NCI-H524 (cell line): Measurements from ENCODE around the gene GOLGA7B.

Experiments used
- DNase-seq, 2 experiments: peaks; one replicate each; lab custom pipeline; 2025; lab: John Stamatoyannopoulos, UW

GOLGA7B gene

DNA sequence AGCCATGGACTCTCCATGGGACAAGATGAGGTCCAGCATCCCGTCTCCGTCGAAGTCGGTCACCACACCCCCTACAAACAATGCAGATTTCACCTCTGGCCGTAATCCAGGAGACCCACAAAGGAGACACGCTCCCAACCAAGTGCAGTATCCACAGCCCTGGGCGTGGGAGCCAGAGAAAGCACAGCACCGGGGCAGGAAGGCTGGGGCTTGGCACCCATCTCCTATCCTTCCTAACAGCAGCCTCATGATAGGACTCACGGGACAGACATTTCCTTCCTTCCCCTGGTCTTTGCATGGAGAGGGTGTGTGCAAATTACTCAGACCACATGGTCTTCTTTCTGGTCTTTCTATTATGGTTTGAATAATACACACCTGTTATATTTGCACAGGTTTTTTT lies 46.3 kb downstream of the GOLGA7B start:
- no peak for DNase-seq

DNA sequence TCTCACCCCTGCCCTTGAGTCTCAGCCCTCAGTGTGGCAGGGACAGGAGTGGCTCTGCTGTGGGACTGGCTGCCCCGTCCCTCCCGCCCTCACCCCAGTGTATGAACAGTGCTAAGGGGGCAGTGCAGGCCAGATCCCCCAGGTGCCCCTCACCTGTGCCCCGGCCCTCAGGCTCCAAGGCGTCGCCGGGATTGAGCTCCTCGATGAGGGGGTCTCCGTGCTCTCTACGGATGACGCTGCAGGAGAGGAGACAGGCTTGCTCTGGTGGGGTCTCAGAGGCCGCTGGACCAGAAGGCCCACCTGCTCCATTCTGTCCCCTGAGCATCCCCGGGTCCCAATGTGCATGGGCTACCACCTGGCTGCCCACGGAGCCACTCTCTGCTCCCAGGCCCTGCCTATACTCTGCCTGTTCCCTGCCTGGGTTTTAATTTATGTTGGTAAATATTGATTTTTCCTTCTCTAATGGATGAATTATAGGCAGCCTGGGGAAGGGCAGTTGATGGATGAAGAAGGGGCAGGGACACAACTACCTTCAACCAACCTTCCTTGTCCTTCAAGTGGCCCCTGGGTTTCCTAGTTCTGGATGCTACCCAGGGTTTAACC lies 47.2 kb downstream of the GOLGA7B start:
- no peak for DNase-seq

DNA sequence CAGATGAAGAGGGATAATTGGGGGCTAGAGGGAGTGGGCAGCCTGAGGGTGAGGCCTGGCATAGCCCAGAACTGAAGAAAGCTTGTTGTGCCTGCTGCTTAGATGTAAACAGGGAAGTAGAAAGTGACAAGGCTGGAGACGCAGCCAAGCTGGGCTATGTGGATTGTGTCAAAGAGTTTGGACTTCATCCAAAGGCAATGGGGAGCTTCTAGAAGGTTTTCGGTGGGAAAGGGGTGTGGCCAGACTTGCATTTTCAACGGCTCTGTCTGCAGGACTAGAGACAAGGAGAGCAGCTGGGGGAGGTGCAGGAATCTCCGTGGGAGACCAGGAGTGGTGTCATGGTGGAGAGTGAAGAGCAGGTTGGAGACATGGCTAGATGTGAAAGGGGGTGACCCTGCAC lies 48.8 kb downstream of the GOLGA7B start:
- no peak for DNase-seq

DNA sequence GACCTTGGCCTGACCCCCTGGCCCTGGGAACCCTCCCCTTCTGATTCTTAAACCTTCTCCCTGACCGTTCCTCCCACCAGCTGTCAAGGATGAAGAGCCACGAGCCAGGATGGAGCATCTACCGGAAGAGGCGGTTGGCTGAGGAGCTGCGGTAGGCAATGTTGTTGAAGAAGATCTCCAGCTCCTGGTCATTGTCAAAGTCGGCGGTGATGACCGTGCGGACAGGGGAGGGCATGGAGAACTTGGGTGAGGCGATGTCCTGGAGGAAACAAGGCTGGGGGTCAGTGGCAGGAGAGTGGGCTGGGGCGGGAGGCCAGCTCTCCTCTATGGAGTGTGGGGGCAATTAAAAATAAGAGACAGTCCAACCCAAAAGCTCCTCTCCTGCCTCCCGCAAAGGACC lies 51.7 kb downstream of the GOLGA7B start:
- no peak for DNase-seq

DNA sequence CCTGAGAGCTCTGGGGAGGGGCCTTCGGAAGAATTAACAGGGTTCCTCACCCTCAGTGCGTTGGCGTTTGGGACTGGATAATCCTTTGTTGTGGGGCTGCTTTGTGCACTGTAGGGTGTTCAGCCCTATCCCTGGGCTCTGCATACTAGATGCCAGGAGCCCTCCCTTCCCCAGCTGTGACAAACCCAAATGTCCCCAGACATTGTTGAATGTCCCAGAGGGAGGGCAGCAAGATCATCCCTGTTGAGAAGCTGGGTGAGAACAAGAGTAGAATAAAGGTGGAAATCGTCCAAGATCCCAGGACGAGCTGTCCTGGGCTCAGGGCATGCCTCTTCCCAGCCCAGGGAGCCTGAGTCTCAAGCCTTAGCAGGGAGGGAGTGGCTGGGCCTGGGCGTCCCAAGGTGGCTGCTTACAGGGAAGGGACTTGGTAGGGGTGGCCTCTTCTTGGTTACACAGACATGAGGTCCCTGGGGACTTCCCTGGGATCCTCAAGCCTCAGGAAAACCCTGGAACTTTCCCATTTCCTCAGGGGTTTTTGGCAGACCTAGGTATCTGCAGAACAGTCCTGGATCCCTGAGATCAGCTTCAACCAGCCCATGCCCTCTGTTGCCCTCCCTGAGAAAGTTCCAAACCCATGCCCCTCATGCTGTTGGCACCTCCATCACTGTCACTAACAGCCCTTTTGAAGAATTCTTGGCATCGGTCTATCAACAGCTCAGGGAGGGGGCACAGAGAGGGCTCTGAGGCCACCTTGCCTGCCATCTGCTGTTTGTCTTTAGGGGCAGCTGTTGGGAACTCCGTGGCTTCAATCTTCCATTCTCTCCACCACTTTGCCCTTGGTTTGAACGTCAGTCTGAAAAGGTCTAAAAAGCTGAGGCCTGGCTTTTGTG lies 53.7 kb downstream of the GOLGA7B start:
- DNase-seq, result peak; percentile 57 to 70

DNA sequence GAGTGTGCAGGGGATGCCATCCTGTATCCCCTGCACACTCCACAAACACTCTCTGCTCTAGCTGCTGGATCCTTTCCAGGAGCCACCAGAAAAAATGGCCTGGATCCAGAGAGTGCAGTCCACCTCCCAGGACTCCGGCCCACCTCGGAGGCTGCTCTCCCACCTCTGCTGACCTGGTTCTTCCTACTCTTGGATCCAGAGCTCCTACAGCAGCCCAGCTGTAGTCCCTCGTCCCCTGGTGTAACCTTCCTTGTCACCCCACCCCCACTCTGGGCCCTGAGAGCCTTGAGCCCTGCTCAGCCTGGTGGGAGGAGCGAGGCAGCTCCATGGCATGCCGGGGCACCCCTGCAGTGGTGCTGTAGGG lies 54.4 kb downstream of the GOLGA7B start:
- peak in 1 of 2 experiments; percentile 18 for DNase-seq

DNA sequence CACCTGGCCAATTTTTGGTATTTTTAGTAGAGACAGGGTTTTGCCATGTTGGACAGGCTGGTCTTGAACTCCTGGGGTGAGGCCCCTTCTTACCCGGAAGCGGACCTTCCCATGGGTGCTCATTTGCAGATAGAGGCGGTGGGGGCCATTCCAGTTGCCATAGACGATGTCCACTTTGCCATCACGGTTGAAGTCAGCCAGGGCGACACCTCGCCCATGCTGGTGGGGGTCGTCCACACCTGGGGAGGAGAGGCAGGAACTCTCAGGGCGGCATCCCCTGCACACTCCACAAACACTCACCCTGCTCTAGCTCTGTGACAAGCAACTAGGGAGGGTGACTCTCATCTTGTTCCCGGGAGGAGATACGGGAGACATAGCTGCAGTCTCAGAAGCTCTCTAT lies 54.9 kb downstream of the GOLGA7B start:
- no peak for DNase-seq

DNA sequence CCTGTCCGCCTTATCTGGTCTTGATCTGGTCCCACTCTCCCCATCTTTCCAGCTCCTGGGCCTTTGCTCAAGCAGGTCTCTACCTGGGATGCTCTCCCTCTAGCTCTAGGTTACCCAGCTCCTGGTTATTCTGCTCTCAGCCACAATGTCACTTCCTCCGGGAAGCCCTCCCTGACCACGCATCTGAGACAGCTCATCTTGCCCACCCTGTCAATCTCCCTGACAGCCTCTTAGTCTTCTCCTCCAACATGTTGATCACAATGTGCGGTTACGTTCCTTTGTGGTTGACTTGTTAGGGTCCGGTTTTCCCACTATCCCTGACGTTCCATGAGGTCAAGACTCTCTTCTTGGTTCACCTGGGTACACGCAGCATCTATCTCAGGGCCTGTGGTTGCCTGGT lies 55.6 kb downstream of the GOLGA7B start:
- DNase-seq, result no peak

DNA sequence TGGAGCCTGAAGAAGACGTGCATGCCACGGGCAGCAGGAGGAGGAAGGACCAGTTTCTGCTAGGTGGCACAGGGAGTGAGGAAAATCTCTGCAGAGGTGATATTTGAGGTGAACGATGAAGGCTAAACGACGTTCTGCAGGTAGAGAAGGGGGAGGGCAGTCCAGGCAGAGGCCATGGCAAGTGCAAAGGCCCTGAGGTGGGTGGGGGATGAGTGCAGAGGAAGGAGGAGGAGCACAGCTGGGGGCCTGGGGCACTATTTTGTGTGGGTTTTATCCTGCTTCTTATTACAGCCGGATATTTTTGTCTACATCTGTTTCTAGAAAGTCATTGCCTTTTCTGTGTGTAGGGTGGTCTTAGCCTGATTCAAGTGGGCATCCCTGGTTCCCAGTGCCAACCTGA lies 57.6 kb downstream of the GOLGA7B start:
- no peak for DNase-seq

DNA sequence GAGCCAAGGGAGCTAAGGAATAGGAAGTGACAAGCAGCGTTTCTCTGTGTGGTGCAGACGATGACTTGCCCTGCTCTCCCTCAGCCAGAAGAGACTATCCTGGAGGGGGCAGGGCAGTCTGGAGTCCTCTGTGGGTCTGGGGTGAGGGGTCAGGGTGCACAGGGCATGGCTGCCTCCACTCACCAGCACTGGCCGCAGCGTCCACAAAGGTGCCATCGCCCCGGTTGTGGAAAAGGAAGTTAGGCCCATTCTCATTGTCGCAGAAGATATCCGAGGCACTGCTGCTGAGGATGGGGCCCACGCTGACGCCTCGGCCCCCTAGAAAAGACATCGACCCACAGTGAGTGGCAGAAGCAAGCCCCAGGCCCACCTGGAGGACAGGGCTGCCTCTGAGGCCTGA lies 58.2 kb downstream of the GOLGA7B start:
- no peak for DNase-seq

DNA sequence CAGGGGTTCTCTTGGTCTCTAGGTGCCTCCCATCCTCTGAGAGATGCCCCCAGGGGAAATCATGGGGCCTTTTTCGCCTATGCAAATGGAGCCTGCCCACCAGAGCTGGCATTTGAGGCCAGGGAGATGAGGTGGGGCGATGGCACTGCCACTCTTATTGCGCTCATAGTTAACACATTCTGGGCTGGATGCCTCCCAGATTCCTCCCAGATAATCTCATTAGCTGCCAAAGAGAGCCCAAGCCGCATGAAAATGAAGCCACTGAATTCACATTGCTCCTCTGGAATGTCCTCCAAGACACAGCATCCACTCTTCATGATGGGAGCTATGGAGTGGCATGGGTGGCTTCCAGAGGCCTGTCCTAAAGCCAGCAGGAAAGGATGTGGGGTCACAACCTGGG lies 61.0 kb downstream of the GOLGA7B start:
- no peak for DNase-seq

DNA sequence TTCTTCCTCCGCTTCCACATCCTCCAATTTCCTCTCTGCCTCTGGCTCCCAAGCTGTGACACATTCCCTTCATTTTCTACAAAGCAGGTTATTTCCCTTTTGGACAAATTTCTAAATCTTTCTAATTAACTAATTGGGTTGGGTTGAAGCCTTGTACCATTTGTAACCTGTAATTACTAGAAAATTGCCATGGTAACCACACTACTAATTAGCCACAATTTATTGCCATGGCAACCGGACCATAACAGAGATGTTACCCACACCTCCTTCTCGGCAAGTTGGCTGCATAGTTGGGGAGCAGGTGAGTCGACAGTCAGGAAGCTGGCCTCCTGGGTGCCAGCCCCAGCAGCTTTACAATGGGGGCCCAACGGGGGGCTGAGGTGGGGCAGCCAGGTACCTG lies 61.6 kb downstream of the GOLGA7B start:
- no peak for DNase-seq

DNA sequence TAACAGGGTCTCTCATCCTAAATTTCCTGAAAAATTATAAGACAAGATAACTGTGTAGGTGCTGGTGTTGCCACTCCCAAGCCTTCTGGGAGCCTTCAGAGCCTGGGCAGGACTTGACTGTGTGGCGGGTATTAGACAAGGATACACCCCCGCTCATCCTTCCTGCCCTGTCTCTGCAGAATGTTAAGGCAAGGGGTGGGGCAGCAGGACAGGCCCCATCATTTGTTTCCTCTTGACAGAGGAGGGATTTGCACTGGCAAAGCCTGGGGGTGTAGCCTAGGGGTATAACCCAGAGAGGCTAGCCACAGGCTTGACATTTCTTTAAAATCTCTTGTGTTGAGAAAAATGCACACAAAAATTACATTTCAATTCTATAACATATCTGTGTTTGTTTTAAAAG lies 63.5 kb downstream of the GOLGA7B start:
- DNase-seq, result no peak

DNA sequence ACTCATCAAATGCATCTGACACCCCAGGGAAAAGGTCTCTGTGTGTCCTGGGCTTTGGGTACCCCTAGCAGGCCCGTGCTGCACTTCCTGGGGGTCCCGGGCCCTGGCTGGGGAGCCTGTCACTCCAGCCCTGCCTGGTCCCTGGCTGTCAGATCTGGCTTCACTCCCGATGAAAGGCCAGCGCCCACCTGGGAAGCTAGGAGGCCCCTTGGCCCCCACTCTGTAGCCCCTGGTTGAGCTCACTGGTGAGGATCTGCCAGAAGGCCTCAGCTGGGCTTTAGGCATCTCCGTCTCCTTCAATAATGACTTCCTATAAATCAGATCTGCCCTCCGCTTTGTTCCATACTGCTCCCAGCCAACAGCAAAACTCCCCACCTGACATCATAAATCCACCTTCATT lies 64.0 kb downstream of the GOLGA7B start:
- DNase-seq, result no peak

DNA sequence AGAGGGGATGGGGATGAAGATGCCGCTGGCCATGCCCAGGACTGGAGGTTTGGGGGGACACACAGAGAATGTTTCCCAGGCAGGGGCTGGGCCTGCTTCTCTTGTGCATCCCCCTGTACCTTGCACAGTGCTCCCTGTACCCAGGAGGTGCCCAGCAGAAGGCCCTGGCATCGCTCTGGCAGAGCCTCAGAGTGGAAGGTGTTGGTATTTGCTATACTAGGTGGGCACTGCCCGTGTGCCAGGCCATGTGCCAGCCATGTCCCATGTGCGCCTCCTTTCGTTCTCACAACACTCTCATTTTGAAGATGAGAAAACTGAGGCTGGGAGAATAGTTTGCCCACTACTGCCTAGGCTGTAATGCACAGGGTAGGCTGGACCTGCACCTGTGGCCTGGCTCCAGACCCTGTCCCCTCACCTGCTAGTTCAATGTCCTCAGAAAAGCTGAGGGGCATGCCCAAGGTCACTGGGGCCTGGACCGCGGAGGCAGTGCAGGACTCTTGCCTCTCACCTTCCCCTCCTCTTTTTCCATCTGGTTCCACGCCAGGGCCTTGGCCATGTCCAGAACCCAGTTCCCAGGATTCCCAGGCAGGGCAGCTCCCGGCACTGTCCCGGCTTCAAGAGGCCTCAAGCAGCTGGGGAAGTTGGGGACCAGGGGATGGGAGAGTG lies 64.7 kb downstream of the GOLGA7B start:
- no peak for DNase-seq

DNA sequence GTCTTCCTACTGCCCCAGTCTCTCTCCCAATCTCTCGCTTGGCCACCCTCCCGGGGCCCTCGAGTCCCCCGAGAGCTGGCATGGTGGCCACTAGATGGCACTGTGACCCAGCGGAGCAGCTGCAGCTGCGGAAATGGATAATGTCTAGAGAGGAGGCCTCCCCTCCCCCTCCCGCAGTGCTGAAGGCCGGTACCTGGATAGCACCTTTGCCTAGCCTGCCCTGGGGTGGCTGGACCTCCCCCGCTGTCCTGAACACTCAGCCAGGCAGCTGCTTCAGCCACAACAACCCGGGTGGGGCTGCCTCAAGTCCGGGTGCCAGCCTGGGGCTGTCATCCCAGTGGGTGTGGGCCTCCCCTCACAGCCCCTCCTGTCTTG lies 65.2 kb downstream of the GOLGA7B start:
- peak; percentile 3 to 31 for DNase-seq

DNA sequence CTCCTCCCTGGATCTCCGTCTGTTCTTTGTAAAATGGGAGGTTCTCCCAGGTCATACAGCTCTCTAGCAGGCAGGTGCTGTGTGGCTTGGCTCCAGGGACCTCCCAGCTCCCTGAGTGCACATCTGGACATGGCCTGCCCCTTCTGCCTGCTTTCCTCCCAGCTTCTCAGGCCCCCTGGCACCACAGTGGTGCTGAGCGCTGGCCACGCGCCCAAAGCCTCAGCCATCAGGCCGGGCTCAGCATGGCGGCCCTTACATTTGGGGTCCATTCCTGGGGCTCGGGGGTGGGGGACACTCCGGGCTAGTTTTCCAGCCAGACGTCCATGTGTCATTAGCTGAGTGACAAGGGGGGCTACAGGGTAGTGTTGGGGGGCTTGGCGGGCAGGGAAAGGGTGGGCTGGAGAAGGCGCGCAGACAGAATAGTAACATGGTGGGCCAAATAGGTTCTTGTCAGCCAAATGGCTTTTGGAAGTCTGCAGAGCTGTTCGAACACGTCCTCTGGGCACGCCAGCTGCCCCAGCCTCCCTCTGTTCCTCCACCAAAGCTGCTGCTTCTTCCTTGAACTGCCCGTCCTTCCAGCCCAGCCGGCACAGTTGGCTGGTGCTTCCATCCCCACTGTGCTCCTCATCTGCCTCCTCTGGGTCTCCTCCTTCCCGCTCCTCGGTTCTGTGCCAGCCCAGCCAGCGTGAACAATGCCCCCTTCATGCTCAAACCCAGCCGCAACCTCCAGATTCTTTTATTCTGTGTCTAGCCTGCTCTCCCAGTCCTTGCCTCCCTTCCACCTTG lies 65.9 kb downstream of the GOLGA7B start:
- DNase-seq, result no peak

DNA sequence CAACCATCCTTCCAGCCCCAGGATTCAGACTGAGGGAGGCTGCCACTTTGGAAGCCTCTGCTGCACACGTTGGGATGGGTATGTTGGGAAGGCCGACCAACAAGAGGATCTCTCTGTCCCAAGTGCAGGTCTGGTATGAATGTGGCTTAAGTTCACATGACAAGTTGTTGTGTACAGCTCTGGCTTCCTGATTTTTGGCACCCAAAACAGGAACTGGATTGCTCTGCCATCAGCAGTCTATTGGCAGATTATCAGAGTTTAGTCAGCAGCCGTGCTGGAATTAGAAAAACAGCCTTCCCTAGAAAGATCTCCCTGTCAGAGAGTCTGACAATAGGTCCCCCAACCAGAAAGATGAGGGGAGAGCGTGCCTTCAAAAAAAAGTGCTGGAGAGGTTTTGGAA lies 66.9 kb downstream of the GOLGA7B start:
- DNase-seq, result no peak

DNA sequence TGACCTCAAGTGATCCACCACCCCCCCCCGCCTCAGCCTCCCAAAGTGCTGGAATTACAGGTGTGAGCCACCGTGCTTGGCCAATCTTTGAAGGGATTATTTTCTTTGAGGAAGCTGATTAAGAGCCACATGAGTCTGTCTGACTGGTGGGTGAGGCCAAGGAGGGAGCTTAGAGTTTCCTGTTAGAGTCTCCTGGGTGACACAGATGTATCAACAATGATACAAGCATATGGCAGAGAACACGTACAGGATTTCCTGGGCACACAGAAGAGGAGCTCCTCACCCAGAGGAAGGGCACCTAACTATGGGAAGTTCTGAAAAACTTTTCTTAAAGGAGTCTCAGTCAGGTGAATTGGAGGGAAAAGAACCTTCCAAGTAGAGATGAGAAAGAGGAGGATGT lies 69.4 kb downstream of the GOLGA7B start:
- DNase-seq, result no peak

DNA sequence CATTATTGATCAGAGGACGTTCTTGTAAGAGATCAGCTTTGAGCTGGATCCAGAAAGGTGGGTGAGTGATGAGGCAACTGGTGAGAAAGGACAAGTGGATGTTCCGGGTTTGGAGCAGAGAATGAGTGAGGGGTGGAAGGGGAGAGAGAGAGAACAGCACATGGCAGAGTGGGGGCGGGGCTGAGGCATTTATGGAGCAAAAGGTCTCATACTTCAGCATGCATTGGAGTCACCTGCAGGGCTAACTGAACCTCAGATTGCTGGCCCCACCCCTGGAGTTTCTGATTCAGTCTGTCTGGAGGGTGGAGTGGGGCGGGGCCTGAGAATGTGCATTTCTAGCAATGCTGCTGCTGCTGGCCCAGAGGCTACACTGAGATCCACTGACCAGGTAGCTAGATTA lies 71.2 kb downstream of the GOLGA7B start:
- DNase-seq, result no peak
